ENCODE measurements around the gene TAS2R13.

TAS2R13 gene, protein sequence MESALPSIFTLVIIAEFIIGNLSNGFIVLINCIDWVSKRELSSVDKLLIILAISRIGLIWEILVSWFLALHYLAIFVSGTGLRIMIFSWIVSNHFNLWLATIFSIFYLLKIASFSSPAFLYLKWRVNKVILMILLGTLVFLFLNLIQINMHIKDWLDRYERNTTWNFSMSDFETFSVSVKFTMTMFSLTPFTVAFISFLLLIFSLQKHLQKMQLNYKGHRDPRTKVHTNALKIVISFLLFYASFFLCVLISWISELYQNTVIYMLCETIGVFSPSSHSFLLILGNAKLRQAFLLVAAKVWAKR

DNA sequence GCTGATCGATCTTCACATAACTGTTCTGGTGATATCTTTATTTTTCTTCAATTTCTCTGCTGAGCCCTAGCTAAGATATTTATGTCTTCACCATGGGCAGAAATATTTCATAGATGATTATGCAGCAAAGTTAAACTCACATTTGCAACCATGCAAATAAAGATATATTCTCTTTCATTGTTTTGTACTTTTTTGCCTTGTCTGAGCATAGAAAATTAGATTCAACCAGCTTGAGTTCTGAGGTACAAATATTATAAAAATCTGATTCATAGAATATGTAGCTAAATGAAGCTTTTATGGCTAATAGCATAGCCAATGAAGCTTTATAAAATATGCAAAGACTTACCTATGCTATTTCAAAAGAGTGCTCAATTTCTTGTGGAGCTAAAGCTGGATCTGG is at the start of gene TAS2R13:
TSS of gene TAS2R13 (minus strand) at position 101 of the 400 bp plus-strand sequence. CDS start 264 bp downstream, outside the sequence.
- Mint-ChIP-seq H3K36me3 (ENCODE audit: low read depth) (peaks cover 29% of the 10 kb centered on the region), H3K27me3 (no peaks in the 10 kb centered on the region), H3K9me3 (peaks cover 24% of the 10 kb centered on the region), H3K4me1 (no peaks in the 10 kb centered on the region), H3K27ac (no peak within 1 kb of the TSS), H3K4me3 (no peak within 1 kb of the TSS)
- no peak for DNase-seq
- no peak for ATAC-seq

DNA sequence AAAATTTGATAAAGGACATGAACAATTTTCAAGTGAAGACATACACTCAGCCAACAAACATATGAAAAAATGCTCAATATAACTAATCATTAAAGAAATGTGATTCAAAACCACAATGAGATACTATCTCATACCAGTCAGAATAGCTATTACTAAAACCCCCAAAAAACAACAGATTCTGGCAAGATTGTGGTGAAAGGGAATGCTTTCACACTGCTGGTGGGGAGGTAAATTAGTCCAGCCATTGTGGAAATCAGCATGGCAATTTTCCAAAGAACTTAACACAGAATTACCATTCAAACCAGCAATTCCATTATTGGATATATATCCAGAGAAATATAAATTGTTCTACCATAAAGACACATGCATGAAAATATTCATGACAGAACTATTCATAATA is 48.4 kb upstream of the TAS2R13 start:
- no peak overlapping the region for H3K4me3 Mint-ChIP-seq
- peaks cover 27% of the 10 kb centered on the region for H3K36me3 Mint-ChIP-seq (ENCODE audit: low read depth)
- peaks cover 34% of the 10 kb centered on the region for H3K4me1 Mint-ChIP-seq
- no peaks in the 10 kb centered on the region for H3K27me3 Mint-ChIP-seq
- H3K9me3 Mint-ChIP-seq: peaks cover 23% of the 10 kb centered on the region
- ATAC-seq: no peak
- H3K27ac Mint-ChIP-seq: no peak overlapping the region
- no peak for DNase-seq

DNA sequence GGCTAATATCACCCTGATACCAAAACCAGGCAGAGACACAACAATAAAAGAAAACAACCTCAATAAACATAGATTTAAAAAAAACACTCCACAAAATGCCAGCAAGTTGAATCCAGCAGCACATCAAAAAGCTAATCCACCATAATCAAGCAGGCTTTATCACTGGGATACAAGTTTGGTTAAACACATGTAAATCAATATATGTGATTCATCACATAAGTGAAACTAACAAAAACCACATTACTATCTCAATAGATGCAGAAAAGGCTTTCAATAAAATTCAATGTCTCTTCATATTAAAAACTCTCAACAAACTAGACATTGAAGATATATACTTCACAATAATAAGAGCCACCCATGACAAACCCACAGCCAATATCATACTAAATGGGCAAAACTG is 46.7 kb upstream of the TAS2R13 start:
- DNase-seq (no peak), ATAC-seq (no peak)
- Mint-ChIP-seq H3K27me3 (no peaks in the 10 kb centered on the region), H3K27ac (no peak overlapping the region), H3K4me1 (peaks cover 28% of the 10 kb centered on the region), H3K9me3 (peaks cover 23% of the 10 kb centered on the region), H3K36me3 (ENCODE audit: low read depth) (peaks cover 34% of the 10 kb centered on the region), H3K4me3 (no peak overlapping the region)

DNA sequence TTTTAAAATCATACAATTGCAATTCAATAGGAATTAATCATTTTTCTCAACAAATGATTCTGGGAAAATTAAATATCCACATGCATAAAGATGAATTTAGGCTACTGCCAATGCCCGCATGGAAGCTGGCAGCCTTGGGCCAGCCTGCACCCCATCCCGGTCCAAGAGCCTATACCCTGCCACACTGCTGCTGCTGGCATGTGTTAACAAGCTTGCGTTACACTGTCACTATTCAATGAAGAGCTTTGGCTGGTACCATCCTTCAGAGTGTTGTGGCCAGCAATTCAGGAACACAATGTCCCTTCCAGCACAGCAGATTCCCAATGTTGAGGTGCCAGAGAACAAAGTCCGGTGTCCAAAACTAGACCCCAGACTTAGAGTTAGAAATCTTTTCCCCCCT is 43.3 kb upstream of the TAS2R13 start:
- DNase-seq (no peak), ATAC-seq (no peak)
- Mint-ChIP-seq H3K27ac (no peak overlapping the region), H3K9me3 (peaks cover 33% of the 10 kb centered on the region), H3K4me3 (no peak overlapping the region), H3K4me1 (peaks cover 14% of the 10 kb centered on the region), H3K36me3 (ENCODE audit: low read depth) (peaks cover 48% of the 10 kb centered on the region), H3K27me3 (no peaks in the 10 kb centered on the region)

DNA sequence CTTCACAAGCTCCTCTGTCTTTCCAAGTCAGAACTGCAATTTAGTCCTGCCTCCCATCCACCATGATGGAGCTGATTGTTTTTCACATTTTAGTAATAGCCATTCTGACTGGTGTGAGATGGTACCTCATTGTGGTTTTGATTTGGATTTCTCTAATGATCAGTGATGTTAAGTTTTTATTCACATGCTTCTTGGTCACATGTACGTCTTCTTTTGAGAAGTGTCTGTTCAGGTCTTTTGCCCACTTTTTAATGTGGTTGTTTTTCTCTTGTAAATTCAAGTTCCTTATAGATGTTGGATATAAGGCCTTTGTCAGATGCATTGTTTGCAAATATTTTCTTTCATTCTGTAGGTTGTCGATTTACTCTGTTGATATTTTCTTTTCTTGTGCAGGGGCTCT is 33.8 kb upstream of the TAS2R13 start:
- H3K27me3 Mint-ChIP-seq: no peaks in the 10 kb centered on the region
- no peaks in the 10 kb centered on the region for H3K4me1 Mint-ChIP-seq
- H3K9me3 Mint-ChIP-seq: peaks cover 32% of the 10 kb centered on the region
- H3K4me3 Mint-ChIP-seq: no peak overlapping the region
- ATAC-seq: no peak
- no peak for DNase-seq
- H3K36me3 Mint-ChIP-seq (ENCODE audit: low read depth): peaks cover 13% of the 10 kb centered on the region
- no peak overlapping the region for H3K27ac Mint-ChIP-seq

DNA sequence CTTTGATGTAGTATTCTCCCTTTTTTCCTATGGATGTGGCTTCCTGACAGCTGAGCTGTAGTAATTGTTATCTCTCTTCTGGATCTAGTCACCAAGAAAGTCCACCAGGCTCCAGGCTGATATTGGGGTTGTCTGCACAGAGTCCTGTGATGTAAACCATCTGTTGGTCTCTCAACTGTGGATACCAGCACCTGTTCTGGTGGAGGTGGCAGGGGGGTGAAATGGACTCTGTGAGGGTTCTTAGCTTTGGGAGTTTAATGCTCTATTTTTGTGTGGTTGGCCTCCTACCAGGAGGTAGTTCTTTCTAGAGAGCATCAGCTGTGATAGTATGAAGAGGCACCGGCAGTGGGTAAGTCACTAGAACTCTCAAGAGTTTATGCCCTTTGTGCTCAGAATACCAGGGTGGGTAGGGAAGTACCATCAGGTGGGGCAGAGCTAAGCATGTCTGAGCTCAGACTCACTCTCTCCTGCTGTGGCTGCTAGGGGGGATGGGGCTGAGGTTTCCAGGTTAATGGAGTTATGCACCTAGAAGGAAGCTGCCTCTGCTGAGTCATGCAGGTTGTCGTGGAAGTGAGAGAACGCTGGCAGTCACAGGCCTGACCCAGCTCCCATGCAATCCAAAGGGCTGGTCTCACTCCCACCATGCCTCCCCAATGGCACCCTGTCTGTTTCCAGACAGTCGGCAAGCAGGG is 32.7 kb upstream of the TAS2R13 start:
- DNase-seq (peak; percentile 7), ATAC-seq (peak; percentile 43)
- Mint-ChIP-seq H3K4me1 (no peaks in the 10 kb centered on the region), H3K9me3 (peaks cover 22% of the 10 kb centered on the region), H3K27ac (no peak overlapping the region), H3K36me3 (ENCODE audit: low read depth) (peaks cover 4% of the 10 kb centered on the region), H3K4me3 (no peak overlapping the region), H3K27me3 (no peaks in the 10 kb centered on the region)

DNA sequence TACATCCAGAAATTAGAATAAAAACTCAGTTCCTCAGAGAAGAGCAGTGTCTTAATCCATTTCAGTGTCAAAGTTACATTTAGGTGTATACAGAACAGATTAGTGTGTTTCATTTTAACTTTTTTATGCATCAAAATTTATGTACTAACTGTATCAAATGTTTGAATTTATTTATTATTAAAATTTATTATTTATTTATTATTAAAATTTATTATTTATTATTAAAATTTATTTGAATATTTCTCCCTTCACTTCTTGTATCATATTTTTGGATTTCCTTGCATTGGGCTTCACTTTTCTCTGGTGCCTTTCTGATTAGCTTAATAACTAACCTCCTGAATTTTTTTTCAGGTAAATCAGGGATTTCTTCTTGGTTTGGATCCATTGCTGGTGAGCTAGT is 32.0 kb upstream of the TAS2R13 start:
- no peaks in the 10 kb centered on the region for H3K4me1 Mint-ChIP-seq

DNA sequence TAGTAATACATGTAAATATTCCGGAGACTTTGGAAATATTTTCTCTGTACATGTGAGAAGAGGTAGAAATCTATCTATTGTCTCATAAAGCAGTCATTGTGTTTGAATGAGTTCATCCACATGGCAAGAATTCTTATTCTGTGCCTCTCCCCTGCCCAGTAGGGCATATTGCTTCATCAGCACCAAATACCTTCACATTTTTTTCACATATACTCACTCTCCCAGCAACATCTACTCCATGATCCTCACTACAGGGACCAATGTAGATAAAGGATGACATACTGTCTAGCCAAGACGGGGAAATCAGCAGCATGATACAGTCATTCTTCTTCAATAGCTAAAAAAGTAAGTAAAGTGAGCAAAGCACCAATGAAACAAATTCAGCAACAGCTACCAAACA is 31.0 kb upstream of the TAS2R13 start:
- Mint-ChIP-seq H3K36me3 (ENCODE audit: low read depth) (no peaks in the 10 kb centered on the region), H3K27me3 (no peaks in the 10 kb centered on the region), H3K27ac (no peak overlapping the region), H3K9me3 (peaks cover 7% of the 10 kb centered on the region), H3K4me1 (no peaks in the 10 kb centered on the region), H3K4me3 (no peak overlapping the region)
- DNase-seq (no peak), ATAC-seq (no peak)

More for the DNA sequence above, 32.0 kb upstream of the TAS2R13 start:
- ATAC-seq (no peak), DNase-seq (no peak)
- Mint-ChIP-seq H3K9me3 (peaks cover 16% of the 10 kb centered on the region), H3K27me3 (no peaks in the 10 kb centered on the region), H3K27ac (no peak overlapping the region), H3K36me3 (ENCODE audit: low read depth) (no peaks in the 10 kb centered on the region), H3K4me3 (no peak overlapping the region)

DNA sequence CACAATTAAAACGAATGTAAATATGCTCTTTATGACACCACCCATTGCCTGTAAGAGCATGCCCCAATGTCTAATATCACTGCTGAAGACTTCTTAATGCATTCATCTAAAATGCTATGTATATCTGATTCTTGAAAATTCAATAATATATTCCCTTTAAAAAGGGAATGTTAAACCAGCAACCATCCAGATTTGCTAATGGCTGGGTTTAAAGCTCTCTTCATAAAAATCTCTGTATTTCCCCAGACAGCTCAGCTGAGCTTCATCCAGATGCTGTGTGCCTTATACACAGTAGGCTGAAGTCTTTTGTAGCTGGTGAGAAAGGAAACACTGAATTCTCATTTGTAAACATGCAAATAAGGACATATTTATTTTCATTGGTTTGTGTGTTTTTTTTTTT is 29.8 kb upstream of the TAS2R13 start, which contains the start of gene TAS2R14:
TSS of gene TAS2R14 (minus strand) at position 101 of the 400 bp plus-strand sequence. CDS start at position 45, 56 bp downstream.
- no peak for ATAC-seq
- Mint-ChIP-seq H3K4me3 (no peak within 1 kb of the TSS), H3K36me3 (ENCODE audit: low read depth) (no peaks in the 10 kb centered on the region), H3K27me3 (no peaks in the 10 kb centered on the region), H3K4me1 (no peaks in the 10 kb centered on the region), H3K27ac (no peak within 1 kb of the TSS), H3K9me3 (no peaks in the 10 kb centered on the region)
- no peak for DNase-seq

DNA sequence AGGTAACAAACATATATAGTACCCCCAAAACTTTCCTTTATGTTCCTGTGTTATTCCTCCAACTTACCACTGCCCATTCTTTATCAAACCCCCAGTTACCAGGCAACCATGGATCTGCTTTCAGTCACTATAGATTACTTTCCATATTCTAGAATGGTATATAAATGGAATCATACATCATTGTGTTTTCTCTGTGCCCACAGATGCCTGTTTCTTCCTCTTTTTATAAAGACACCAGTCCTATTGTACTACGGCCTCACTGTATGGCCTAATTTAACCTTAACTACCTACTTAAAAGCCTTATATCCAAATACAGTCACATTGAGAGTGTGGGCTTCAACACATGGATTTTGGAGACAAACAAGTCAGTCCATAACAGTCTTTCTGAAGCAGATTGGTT is 27.1 kb upstream of the TAS2R13 start:
- Mint-ChIP-seq H3K9me3 (no peaks in the 10 kb centered on the region), H3K36me3 (ENCODE audit: low read depth) (no peaks in the 10 kb centered on the region), H3K27ac (no peak overlapping the region), H3K4me1 (no peaks in the 10 kb centered on the region), H3K4me3 (no peak overlapping the region), H3K27me3 (no peaks in the 10 kb centered on the region)
- DNase-seq: no peak
- no peak for ATAC-seq

DNA sequence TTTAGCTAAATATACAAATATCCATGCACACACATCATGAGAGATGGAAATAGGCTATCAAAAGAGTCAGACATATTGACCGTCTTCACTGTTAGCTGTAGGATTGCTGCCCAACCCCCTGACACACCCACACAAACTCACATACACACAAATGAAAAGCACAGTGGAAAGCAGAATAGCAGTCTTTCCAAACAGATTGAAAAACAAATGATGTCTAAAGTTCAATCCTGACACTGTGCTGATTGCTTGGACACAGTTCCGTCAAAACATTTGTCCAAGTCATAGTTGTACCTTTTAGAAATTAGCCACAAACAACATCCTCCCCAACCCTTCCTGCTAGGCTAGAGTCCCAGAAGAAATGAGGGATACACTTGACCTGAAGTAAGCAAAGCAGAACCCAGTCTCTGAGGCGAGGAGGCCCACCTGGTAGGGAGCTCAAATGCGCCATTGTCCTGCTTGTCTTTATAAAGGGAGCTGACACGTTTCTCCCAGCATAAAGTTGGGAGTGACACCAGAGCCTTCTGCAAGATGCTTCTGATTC is 19.5 kb upstream of the TAS2R13 start, which contains the start of gene PRH2:
TSS of gene PRH2 (plus strand) at position 491 of the 541 bp plus-strand sequence. CDS start at position 529, 38 bp downstream.
- H3K27ac Mint-ChIP-seq: no peak within 1 kb of the TSS
- DNase-seq: no peak
- no peaks in the 10 kb centered on the region for H3K9me3 Mint-ChIP-seq
- no peaks in the 10 kb centered on the region for H3K27me3 Mint-ChIP-seq
- H3K36me3 Mint-ChIP-seq (ENCODE audit: low read depth): peaks cover 8% of the 10 kb centered on the region
- no peak within 1 kb of the TSS for H3K4me3 Mint-ChIP-seq
- H3K4me1 Mint-ChIP-seq: no peaks in the 10 kb centered on the region
- no peak for ATAC-seq

DNA sequence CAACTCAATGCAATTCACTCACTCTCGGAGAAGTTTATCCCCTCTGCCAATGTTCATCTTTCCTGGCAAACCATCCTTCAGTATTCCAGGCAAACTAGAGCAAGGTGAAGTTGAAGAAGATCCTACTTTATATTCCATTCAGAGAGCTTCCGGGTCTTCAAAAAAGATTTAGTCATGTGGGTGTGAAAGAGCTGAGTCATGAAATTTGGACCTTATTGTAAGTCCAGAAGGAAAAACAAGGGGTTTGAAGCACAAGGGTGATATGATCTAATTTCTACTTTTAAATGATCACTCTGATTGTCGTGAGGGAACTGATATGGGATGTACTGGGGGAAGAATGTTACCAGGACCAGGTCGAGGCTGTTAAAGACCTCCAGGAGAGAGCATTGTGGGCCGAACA is 16.9 kb upstream of the TAS2R13 start:
- no peak for ATAC-seq
- Mint-ChIP-seq H3K27ac (no peak overlapping the region), H3K9me3 (no peaks in the 10 kb centered on the region), H3K36me3 (ENCODE audit: low read depth) (peaks cover 7% of the 10 kb centered on the region), H3K27me3 (no peaks in the 10 kb centered on the region), H3K4me3 (no peak overlapping the region), H3K4me1 (no peaks in the 10 kb centered on the region)
- DNase-seq: no peak

DNA sequence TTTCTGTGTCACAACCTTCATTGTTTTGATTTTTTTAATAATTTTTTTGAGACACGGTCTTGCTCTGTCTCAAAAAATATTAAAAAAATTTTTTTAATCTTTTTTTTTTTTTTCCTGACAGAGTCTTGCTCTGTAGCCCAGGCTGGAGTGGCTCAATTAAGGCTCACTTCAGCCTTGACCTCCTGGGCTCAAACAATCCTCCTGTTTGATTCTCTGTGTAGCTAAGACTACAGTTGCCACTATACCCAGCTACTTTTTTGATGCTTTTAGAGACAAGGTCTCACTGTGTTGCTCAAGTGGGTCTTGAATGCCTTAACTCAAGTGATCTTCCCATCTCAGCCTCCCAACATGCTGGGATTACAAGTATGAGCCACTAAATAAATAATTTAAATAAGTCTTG is 10.4 kb upstream of the TAS2R13 start:
- Mint-ChIP-seq H3K4me1 (no peaks in the 10 kb centered on the region), H3K4me3 (no peak overlapping the region), H3K36me3 (ENCODE audit: low read depth) (peaks cover 2% of the 10 kb centered on the region), H3K27me3 (no peaks in the 10 kb centered on the region), H3K27ac (no peak overlapping the region), H3K9me3 (no peaks in the 10 kb centered on the region)
- no peak for DNase-seq
- ATAC-seq: no peak

DNA sequence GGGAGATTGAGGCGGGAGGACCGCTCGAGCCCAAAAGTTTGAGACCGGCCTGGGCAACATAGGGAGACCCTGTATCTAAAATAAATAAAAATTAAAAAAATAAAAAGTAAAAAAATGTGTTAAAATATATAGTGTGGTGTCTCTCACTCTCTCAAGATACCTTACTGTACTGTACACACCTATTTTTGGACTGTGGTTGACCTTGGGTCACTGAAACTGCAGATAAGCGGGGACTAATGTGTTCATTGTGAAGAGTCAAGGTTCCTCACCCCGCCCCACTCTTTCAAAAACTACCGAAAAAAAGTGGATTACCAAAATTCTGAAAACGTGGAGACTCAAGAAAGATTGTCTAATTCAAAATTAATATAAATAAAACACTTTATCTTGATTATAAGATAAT is 1.0 kb upstream of the TAS2R13 start:
- peaks cover 23% of the 10 kb centered on the region for H3K36me3 Mint-ChIP-seq (ENCODE audit: low read depth)
- H3K27me3 Mint-ChIP-seq: no peaks in the 10 kb centered on the region
- no peak for DNase-seq
- ATAC-seq: no peak
- no peak overlapping the region for H3K27ac Mint-ChIP-seq
- H3K4me3 Mint-ChIP-seq: no peak overlapping the region
- H3K9me3 Mint-ChIP-seq: peaks cover 16% of the 10 kb centered on the region
- no peaks in the 10 kb centered on the region for H3K4me1 Mint-ChIP-seq

DNA sequence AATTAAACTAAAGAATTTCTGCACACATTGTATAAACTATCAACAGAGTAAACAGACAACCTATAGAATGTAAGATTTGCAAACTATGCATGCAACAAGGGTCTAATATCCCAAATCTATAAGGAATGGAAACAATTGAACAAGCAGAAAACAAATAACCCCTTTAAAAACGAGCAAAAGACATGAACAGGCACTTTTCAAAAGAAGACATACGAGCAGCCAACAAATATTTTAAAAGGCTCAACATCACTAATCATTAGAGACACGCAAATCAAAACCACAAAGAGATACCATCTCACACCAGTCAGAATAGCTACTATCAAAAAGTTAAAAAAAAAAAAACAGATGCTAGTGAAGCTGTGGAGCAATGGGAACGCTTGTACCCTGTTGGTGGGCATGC is 4.7 kb downstream of the TAS2R13 start:
- peaks cover 40% of the 10 kb centered on the region for H3K36me3 Mint-ChIP-seq (ENCODE audit: low read depth)
- H3K4me3 Mint-ChIP-seq: no peak overlapping the region
- DNase-seq (no peak), ATAC-seq (no peak)
- no peak overlapping the region for H3K27ac Mint-ChIP-seq
- H3K27me3 Mint-ChIP-seq: no peaks in the 10 kb centered on the region
- H3K9me3 Mint-ChIP-seq: peaks cover 41% of the 10 kb centered on the region
- no peaks in the 10 kb centered on the region for H3K4me1 Mint-ChIP-seq

All from activated naive CD8-positive, alpha-beta T cell treated with anti-CD3 and anti-CD28 coated beads, Interleukin-2, amount 50 U/mL, for 24 hours (primary cell).